ENCODE measurements around the gene ATAD3B.
"Not testable (repeated sequence)": the region's sequence is repeated elsewhere in the genome, so short reads cannot be mapped to it uniquely, and the experiment has no call there.

ATAD3B gene, protein sequence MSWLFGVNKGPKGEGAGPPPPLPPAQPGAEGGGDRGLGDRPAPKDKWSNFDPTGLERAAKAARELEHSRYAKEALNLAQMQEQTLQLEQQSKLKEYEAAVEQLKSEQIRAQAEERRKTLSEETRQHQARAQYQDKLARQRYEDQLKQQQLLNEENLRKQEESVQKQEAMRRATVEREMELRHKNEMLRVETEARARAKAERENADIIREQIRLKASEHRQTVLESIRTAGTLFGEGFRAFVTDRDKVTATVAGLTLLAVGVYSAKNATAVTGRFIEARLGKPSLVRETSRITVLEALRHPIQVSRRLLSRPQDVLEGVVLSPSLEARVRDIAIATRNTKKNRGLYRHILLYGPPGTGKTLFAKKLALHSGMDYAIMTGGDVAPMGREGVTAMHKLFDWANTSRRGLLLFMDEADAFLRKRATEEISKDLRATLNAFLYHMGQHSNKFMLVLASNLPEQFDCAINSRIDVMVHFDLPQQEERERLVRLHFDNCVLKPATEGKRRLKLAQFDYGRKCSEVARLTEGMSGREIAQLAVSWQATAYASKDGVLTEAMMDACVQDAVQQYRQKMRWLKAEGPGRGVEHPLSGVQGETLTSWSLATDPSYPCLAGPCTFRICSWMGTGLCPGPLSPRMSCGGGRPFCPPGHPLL

DNA sequence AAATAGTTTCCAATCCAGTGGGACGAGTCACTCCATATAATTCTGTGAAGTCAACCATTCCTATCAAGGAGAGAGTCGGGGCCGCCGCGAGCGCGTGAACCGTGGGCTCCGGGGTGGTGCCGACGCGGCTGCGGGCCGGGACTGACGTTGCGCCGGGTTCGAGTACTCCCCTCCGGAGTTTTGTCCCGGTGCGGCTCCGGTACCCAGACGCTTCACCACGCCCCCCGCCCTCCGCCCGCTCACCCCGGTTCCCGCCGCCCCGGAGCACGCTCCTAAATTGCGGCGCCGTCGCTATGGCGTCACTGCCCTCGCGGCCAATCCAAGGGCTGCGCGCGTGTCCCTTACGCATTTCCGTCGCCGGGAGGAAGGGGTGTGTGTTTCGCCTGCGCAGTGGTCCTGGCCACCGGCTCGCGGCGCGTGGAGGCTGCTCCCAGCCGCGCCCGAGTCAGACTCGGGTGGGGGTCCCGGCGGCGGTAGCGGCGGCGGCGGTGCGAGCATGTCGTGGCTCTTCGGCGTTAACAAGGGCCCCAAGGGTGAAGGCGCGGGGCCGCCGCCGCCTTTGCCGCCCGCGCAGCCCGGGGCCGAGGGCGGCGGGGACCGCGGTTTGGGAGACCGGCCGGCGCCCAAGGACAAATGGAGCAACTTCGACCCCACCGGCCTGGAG lies at the start of gene ATAD3B:
Gene ATAD3B, plus strand, starts transcription at position 377 of the 664 bp plus-strand sequence. Its CDS starts 120 bp downstream, at position 497.
- DNase-seq, result peak; percentile 37

DNA sequence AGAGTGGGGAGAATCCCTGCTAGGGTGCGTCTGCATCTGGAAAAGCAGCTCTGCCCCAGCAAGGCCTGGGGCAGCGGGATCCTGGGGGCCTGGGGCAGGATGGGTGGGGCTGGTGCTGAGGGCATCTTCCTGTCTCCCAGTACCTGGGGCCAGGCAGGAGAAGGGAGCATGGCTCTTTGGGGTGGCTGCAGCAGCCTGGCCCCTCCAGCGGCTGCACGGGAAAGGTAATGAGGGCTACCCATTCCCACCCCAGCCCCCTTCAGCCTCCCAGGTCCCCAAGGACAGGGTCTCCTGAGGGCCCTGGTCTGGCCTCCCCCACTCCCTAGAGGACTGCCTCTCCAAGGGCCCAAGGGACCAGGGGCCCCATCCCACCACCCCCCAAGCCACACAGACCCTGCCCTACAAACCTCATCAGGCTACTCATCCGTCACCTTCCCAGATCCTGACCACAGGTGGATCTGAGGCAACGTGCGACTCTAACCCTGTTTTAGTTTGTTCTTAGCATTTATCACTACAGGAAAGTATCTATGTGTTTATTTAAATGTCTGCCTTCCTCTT lies 49.6 kb upstream of the ATAD3B start:
- DNase-seq, result no peak

DNA sequence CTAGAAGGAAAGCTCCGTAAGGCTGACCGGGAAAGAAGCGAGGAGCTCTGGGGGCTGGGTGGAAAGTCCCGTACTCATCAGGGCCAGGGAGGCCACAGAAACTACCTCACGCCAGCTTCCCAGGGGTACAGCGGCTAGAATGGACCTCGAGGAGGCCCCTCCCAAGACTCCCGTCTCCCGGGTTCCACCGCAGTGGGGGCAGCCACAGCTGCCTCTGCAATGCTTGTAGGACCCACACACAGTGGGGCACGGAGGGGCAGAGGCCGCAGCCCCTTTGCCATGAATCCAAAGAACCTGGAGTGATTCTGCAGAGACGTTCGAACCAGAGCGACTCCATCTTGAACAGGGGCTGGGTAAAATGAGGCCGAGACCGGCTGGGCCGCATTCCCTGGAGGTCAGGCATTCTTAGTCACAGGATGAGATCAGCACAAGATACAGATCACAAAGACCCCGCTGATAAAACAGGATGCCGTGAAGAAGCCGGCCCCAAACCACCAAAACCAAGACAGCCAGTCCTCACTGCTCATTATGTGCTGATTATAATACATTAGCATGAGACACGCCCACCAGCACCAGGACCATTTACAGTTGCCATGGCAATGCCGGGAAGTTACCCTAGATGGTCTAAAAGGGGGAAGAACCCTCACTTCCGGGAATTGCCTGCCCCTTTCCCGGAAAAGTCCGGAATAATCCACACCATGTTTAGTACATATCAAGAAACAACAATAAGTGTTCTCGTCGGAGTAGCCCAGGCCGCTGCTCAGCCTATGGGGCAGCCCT lies 48.9 kb upstream of the ATAD3B start:
- no peak for DNase-seq

DNA sequence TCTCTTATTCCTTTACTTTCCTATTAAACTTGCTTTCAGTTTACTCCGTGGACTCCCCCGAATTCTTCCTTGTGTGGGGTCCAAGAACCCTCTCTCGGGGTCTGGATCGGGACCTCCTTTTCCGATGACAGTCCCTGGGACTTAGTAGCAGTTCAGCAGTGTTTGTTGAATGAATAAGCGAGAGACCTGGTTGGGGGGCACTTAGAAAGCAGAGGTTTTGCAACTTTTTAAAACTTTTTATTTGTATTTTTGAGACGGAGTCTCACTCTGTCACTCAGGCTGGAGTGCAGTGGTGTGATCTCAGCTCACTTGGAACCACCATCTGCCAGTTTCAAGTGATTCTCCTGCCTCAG lies 48.3 kb upstream of the ATAD3B start:
- no peak for DNase-seq

DNA sequence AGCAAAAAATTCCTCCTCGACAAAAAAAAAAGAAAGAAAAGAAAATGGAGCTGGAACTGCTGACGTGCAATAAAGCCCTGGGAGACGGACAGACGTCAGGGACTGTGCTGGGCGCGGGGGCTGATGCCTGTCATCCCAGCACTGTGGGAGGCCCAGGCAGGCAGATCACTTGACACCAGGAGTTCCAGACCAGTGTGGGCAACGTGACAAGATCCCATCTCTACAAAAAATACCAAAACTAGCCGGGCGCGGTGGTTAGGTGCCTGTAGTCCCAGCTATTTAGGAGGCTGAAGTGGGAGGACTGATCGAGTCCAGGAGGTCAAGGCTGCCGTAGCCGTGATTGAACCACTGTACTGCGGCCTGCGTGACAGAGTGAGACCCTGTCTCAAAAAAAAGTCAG lies 46.9 kb upstream of the ATAD3B start:
- DNase-seq, result no peak

DNA sequence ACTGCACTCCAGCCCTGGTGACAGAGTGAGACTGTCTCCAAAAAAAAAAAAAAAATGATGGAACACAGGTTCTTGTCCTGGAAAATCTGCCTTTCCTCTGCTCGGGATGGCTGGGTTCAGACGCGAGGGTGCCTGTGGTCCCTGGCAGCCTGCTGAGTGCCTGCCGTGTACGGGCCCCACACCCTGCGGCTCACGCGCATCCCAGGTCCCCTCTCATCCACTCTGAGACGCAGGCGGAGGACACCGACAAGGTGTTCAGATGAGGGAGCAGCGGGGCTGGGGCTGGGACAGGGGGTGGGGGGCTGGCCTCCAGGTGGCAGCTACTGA lies 46.2 kb upstream of the ATAD3B start:
- DNase-seq, result no peak

DNA sequence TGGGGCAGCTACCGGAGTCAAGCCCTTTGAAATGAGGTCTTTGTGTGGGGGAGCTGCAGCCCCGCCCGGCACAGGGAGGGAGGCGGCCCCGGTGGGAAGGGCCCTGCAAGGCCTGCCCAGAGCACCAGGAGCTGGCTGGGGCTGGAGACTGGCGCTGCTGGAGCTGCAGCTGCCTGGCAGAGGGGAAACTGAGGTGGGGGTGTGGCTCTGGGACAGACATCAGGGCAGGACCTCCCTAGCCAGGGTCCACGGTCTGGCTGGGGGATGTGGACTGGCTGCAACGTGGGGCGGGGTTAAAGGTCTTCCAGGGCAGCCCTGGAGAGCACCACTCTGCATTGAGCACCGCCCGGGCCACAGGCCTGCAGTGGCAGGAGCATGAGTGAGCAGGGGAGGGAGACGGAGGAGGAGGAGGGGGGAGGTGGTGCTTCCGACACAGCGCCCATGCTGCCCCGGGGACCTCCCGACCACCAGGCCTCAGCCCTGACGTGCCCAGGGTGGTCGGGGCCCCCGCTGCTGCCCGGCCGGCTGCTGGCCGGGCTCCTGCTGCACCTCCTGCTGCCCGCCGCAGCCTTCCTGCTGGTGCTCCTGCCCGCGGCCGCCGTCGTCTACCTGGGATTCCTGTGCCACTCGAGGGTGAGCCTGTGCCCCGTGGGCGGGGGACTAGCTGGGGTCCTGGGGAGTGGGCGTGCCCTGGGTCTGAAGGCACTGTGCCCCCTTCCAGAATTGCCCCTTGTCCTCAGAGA lies 45.6 kb upstream of the ATAD3B start:
- no peak for DNase-seq

DNA sequence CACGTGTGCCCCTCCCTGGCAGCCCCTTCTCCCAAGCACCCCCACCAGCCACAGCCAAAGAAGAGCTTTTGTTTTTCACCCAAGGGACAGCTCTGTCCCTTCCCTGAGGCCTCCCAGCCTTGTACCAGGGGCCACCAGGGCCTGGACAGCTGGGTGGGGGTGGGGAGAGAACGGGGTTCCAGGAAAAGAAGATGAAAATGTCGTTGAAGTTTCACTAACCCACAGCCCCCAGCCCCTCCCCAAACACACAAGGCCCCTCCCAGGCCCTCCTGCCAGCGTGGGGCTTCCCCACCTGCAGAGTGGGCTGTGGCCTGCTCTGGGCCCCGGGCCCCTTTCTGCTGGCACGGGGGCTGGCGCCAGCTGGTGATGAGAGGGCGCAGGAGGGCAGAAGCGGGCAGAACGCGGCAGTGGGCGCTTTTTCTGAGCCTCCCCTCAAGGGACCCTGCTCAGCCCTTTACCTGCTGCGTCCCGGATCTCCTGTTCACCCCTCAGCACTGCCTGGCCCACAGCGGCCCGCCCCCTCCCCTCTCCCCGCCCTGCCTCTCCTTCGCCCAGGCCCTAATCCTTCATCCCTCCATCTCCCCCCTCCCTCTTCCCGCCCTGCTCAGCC lies 45.0 kb upstream of the ATAD3B start:
- DNase-seq, result no peak

DNA sequence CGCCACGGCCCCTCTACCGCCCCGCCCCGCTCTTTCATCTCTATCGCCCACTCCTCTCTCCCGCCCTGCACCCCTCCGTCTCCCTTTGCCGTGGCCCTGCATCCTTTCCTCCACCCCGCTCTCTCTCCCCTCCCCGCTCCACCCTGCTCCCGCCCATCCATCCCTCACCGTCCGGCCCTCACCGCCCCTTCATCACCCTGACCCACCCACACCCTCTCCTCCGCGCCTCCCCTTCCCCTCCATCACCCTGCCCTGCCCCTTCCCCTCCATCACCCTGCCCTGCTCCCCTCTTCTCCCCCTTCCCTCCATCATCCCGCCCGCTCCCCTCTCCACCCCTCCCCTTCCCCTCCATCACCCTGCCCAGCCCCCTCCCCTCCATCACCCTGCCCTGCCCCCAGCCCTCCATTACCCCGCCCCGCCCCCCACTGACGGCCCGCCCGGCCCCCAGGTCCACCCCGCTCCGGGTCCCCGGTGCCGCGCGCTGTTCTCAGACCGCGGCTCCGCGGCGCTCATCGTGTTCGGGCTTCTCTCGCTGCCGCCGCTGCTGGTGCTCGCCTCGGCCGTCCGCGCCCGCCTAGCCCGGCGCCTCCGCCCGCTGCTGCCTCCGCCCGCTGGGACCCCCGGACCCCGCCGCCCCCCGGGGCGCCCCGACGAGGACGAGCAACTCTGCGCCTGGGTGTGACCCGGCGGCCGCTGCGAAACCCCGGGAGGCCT lies 44.3 kb upstream of the ATAD3B start:
- no peak for DNase-seq

DNA sequence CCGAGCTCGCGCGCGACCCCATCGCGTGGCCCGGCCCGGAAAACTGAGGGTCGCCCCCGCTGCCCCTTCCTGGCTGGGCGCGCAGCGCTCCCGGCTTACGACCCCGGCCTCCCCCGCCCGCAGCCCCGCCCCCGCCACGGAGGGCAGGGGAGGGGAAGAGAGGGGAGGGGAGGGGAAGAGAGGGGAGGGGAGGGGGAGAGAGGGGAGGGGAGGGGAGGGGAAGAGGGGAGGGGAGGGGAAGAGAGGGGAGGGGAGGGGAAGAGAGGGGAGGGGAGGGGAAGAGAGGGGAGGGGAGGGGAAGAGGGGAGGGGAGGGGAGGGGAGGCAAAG lies 43.8 kb upstream of the ATAD3B start:
- no peak for DNase-seq

DNA sequence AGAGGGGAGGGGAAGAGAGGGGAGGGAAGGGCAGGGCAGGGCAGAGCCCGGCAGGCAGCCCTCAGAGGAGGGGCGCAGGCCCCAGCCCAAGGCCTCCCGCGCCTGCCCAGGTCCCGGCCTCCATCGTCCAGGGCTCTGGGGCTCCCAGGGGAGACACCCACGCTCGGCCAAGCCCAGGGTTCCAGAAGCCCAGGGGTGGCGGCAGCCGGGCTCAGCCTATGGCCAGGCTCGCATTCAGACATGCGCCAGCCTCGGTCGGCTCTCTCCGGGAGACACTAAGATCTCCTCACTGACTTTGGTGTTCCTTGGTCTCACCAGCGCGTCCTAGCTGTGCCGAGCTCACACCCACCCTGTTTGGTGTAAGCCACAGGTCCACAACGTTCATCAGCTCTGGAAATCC lies 43.4 kb upstream of the ATAD3B start:
- DNase-seq, result no peak

DNA sequence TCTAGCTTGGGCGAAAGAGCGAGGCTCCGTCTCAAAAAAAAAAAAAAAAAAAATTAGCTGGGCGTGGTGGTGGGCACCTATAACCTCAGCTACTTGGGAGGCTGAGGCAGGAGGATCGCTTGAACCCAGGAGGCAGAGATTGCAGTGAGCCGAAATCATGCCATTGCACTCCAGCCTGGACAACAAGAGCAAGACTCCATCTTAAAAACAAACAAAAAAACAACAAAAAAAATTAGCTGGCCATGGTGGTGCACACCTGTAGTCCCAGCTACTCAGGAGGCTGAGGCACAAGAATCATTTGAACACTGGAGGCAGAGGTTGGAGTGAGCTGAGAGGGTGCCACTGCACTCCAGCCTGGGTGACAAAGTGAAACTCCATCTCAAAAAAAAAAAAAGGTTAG lies 42.6 kb upstream of the ATAD3B start:
- DNase-seq, result not testable (repeated sequence)

DNA sequence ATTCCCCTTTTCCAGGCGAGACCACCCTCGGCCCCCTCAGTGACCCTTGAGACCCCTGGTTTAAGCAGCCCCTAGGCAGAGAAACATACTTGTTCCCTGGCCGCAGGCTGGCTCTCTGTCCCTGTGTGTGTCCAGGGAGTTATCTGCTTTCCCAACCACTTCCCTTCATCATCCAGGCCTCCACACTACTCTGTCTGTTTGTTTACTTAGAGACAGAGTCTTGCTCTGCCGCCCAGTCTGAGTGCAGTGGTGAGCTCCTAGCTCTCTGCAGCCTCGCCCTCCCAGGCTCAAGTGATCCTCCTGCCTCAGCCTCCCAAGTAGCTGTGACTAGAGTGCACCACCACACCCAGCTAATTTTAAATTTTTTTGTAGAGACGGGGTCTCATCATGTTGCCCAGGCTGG lies 41.9 kb upstream of the ATAD3B start:
- no peak for DNase-seq

DNA sequence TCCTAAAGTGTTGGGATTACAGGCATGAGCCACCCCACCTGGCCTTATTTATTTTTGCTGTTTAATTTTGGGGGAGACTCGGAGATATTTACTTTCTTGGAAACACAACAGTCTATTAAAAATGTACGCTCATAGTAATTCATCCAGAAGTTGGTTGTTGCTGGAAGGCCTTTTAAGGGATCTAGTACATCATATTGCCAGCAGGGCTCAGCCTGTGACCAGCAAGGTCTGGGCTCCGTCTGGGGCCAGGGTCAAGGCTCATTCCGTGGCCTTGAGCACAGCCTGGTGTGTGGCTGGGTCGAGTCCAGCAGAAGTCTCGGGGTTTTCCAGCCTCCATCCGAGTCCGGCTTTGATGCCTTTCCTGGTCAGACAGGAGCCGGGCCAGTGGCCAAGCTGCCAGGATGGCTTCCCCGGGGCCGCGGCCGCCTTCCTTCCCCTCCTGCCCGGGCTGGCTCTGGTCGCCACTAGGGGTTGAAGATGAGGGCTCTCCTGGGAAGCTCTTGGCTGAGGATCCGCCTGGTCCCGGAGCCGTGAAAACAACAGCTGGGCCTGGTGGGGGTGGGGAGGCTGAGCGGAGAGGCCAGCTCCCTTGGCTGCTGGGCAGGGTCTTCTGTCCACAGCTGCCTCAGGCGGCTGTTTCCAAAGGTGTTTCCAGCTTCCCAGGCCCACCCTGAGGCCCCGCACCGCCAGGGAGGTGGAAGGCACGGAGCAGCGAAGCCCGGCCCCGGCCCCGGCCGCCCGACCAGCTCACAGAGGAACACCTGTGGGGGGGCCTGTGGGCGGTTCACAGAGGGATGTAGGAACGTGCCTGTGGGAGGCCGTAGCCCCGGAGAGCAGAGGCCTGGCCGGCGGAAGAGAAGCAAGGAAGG lies 41.2 kb upstream of the ATAD3B start:
- DNase-seq, result peak; percentile 8

DNA sequence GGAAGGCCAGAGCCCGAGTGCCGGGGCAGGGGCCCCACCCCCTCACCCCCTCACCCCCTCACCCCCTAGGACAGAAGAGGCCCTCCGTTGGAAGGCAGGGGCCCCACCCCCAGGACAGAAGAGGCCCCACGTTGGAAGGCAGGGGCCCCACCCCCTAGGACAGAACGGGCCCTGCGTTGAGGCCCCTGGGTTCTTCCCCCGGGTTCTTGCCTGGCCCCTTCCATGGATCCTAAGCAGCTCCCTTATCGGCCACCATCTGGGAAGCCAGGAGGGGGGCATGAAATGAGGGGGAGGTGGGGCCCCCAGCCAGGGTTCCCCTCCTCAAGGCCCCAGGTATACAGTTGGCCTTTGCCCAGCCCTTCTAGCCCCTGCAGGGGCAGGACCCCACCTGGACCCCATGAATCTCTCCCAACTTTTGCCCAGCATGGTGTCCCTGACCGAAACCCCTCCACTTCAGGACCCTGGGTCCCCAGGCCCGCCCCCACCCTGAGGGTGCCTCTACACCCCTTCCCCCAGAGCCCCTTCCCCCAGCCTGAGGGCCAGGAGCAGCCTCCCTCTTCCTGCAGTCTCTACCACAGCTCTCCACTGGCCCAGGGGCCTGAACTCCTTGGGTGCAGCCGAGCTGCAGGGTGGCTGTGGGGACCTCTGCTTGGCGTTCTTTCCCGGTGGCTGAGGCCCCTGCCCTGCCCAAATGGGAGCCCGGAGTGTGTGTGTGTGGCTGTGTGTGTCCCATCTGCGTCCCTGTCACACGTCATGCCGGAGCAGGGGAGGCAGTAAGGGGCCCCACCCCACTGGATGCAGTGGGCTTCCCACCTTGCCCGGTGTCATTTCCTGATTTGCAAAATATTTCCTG lies 40.3 kb upstream of the ATAD3B start:
- DNase-seq, result no peak

DNA sequence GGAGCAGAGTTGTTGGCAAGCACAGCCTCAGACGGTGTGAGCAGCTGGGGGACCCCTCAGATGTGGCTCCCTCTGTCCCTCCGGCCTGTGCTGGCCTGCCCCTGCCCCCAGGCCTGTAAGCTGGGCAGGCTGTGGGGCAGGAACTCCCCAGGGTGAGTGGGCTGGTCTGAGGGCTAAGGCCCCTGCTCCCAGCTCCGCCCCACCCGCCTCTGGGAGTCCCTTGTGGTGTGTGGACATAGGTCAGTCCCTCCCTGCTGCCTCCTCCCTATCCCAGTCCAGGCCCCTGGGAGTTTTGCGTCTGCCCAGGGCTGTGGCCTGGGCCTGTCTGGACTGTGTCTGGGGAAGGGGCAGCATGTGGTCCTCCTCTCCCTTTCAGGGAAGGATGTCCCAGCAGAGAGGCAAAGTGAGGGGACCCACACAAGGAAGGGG lies 39.7 kb upstream of the ATAD3B start:
- no peak for DNase-seq

DNA sequence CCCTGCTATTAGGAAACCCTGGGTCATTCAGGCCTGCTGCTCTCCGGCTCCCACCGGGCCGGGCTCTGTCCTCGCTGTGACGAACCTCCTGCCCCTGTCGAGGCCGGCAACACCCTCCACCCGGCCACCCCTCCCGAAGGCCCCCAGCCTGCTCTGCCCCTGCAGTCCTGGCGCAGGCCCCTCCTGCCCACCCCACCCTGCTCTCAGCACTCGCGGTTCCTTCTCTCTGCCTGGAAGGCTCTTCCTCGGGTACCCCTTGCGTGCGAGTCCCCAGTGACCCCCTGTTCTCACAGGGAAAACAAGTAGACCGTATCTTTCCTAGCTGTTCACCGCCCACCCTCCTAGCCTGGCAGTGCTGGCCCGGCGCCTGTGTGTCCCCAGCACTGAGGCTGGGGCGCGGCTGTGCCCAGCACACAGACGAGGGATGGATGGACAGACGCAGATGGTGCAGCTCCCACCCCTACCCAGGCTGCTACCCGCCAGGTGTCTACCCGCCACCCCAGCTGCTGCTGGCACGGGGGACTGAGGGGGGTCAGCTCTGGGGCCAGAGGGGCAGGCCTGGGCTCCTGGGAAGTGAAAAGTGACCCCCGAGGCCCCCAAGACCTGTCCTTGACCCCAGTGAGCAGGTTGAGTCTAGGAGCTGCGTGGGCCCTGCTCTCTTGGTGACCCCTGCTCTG lies 39.2 kb upstream of the ATAD3B start:
- no peak for DNase-seq

DNA sequence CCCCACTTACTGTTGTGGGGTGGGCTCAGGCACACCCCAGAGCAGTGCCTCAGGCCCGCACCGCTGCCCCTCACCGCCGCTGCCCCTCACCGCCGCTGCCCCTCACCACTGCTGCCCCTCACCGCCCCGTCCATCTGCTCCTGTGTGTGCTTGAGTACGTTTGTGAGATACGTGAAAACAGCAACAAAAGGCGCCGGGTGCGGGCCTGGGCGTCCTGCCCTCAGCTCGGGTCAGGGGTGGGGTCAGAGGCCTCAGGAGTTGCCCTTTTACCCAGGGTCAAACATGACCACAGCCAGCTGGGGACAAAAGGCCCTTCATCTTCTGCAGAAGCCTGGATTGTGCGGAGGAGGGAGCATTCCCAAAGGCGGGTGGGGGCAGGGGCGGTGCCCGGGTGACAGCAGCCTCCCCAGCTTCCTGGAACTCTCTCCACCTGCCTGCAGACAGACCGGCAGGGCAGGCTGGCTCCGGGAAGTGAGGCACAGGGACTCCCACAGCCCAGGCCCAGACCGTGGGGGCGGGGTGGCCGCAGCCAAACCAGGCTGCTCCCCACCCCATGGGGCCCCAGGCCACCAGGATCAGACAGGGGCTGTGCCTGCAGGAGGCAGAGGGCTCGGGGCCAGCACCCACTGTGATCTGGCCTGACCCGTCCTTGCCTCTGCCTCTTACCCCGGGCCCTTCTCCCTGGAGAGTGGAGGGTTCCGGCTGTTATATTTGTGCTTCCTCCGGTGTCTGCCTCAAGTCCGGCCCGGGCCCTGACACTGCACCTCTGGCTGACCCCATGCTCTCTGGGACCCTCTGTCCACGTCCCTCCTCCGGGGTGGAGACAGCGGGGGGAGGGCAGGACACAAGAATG lies 38.4 kb upstream of the ATAD3B start:
- DNase-seq, result no peak

All from NCI-H2029 treated with DMSO at 0.1 percent for 48 hours (cell line).